Ishikawa (cell line): ENCODE data around the gene MAST1.

ENCODE experiments used
- EGR1 ChIP-seq: IDR thresholded peaks from 2 replicates; pipeline ENCODE4 v1.6.1; 2012
- EP300 ChIP-seq: IDR thresholded peaks from 2 replicates; pipeline ENCODE4 v1.6.1; 2012; ENCODE audit warnings: borderline replicate concordance

DNA sequence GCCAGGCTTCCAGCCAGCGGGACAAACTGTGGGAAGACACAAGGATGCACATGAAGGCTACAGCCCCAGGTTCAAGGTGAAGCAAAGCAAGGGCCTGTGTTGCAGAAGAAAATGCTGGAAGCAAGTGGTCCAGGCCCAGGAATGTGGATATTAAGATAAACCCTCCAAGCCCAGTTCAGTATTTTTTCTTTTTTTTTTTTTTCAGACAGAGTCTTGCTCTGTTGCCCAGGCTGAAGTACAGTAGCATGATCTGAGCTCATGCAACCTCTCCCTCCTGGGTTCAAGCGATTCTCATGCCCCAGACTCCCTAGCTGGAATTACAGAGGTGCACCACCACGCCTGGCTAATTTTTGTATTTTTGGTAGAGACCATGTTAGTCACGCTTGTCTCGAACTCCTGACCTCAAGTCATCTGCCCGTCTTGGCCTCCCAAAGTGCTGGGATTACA is 41.2 kb upstream of the MAST1 start:
- TF ChIP-seq EP300 = no peak
- TF ChIP-seq EGR1 = no peak
